Gastrocnemius medialis (tissue), 4 donors: ENCODE data around the gene MYO1B.

Experiments used
- POLR2A ChIP-seq, 2 donors: fragments of 450-650 bp; IDR thresholded peaks; one replicate each; pipeline ENCODE4 v1.6.1; 2017; ENCODE audit warnings: antibody characterized with exemption in 2 of 2, mild to moderate bottlenecking in 2 of 2, moderate library complexity in 2 of 2
- TF ChIP-seq, protein P1 (sequence below), 5 experiments: fragments of 450-650 bp in 3 of 5; fragments of 200-600 bp in 2 of 5; sonication (generic) in 2 of 5; IDR thresholded peaks in 4 of 5; conservative IDR thresholded peaks in 1 of 5; 1 replicate in 4 of 5; 2 replicates in 1 of 5; pipeline ENCODE4 v1.5.1; 2016 to 2019; ENCODE audit warnings: antibody characterized with exemption in 5 of 5, mild to moderate bottlenecking in 3 of 5, moderate library complexity in 3 of 5

DNA sequence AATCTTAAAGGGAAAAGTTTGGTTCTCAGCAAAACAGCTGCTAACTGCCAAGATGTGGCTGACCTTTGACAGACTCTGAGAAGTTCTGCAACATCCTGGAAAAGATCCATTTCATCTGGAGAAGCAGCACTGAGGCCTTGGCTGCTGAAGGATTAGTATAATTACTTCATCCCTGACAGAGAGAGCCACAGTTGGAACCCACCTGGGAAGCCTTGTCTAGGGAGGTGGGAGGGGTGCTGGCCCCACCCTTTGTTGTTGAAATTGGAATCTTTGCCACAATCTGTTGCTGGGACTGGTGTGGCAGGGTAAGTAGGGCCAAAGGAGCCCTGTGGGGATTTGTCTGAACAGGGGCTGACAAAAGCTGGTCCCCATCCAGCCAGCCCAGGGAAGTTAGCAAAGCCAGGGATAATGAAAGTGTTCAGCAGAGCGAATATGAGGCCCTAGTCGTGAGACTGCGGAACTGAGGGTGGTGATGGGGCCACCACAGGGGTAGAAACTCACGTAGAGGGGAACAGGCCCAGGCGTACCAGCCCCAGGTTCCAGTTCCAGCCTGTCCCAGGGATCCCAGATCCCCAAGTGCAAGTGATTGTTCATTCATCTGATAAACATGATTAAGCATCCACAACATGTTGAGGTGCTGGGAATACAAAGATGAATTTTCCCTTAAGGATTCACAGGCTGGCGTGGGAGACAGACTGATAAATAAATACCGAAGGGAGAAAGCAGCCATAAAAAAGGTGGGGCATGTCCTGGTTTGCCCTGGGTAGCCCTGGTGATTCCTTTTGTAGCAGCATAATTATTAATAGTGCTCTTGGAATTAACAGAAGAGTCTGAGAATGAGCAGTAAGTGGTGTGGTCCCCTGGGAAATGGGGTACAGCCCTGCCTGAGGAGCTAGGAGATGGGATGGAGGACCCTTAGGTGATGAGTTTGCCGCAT lies 60.0 kb downstream of the MYO1B start:
- TF ChIP-seq, protein P1, sequence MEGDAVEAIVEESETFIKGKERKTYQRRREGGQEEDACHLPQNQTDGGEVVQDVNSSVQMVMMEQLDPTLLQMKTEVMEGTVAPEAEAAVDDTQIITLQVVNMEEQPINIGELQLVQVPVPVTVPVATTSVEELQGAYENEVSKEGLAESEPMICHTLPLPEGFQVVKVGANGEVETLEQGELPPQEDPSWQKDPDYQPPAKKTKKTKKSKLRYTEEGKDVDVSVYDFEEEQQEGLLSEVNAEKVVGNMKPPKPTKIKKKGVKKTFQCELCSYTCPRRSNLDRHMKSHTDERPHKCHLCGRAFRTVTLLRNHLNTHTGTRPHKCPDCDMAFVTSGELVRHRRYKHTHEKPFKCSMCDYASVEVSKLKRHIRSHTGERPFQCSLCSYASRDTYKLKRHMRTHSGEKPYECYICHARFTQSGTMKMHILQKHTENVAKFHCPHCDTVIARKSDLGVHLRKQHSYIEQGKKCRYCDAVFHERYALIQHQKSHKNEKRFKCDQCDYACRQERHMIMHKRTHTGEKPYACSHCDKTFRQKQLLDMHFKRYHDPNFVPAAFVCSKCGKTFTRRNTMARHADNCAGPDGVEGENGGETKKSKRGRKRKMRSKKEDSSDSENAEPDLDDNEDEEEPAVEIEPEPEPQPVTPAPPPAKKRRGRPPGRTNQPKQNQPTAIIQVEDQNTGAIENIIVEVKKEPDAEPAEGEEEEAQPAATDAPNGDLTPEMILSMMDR (IDR thresholded peaks at IDR 0.05 in 4 of 5, conservative IDR thresholded peaks at IDR 0.05 in 1 of 5), result no peak
- no peak for TF ChIP-seq POLR2A (IDR thresholded peaks at IDR 0.05)
